Caki2 (cell line): ENCODE data around the gene DET1. TPM values are rescaled to one million over a fixed set of nuclear protein-coding genes. Genes with fewer than 3 reads are reported as not detected.
"Not testable (repeated sequence)": the region's sequence is repeated elsewhere in the genome, so short reads cannot be mapped to it uniquely, and the experiment has no call there.

Experiments
- DNase-seq: peaks from one replicate; pipeline ENCODE4 v3.0.0-alpha.2; 2015; ENCODE audit warnings: low read depth
- in situ Hi-C: cut with HindIII; loops from 2 replicates; pipeline ENCODE4 v1.10.0; 2016; ENCODE audit warnings: low sequenced_read_pairs, low pct_unique_long_range_greater_than_20kb, mixed read lengths
- total RNA-seq: library from RNA; depleted of rRNA; stranded (reverse); fragments of >200 nt; shearing (Covaris generic); gene quantifications from 2 replicates; pipeline ENCODE4 v1.2.3, GENCODE V29; 2014; ENCODE audit warnings: low replicate concordance; rRNA removed

DET1 gene
- total RNA-seq, result 3.0 and 3.8 TPM in 2 replicates

GRCh38 chr15:88546248-88547129 is at the start of gene DET1:
Gene DET1 (minus strand): TSS chr15:88546681. CDS start chr15:88531705, 14,976 bp downstream.
- in situ Hi-C loops, result no loop called here
- peak; percentile 93 for DNase-seq

GRCh38 chr15:88591384-88591783 is 44.9 kb upstream of the DET1 start:
- in situ Hi-C loops, result no loop called here
- no peak for DNase-seq

DNA sequence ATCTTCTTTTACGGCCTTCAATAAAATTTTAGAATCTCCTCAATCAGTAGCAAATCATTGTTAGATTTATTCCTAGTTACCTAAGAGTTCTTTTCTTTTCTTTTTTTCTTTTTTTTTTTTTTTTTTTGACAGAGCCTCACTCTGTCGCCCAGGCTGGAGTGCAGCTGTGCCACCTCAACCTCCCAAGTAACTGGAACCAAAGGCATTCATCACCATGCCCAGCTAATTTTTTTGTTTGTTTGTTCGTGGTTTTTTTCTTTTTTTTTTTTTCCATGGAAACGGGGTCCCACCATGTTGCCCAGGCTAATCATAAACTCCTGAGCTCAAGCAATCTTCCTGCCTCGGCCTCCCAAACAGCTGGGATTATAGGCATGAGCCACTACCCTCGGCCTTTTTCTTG is 44.3 kb upstream of the DET1 start:
- in situ Hi-C loops, result no loop called here
- DNase-seq, result no peak

DNA sequence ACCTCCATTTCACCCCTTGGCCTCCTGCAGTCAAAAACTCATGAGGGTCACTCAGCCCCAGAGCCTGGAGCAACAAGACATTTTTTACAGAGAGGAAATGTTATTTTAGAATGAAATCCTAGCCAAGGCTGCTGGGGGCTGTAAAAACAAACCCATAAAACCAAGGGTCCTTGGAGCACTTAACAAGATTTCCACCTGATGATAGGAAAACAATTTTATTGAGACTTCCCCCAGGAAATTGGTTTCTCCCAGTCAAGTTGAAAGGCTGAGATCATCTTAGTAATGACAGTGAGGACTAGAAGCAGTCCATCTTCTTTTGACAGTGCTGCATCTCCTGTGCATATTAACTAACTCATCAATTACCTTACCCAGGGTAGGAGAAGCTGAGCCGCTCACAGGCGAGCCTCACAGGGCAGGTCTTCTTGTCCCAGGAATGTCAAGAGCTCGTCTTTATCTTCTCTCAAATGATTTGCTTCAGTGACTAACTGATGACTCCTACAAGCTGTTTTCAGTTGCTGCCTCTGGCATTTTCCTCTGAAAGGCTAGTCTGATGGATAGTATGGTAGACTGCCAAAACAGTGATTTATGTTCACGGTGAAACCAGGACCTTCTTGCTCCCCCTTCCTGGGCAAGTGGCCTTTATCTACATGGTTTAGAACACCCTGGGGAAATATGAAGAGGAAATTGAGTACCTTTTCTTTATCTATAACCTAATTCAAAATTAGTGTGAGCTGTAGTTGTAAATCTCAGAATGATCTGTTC is 40.1 kb upstream of the DET1 start:
- in situ Hi-C loops, result no loop called here
- DNase-seq, result no peak

DNA sequence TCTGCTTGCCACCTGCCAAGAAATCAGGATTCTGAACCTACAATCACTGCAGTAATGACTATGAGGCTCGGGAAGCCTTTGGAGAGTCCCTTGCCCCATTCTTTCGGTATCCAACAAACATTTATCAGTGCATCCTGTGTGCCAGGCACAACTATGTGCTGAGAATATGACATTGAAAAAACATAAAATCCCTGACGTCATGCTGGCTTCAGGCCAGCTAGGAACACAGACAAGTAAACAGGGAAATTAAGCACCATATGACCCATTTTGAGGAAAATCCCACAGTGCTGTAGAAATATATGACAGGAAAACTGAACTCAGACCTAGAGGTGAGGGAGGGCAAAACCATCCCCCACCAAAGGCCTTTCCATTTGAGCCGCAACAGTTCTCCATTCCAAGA is 34.1 kb upstream of the DET1 start:
- no peak for DNase-seq
- in situ Hi-C loops, result no loop called here

DNA sequence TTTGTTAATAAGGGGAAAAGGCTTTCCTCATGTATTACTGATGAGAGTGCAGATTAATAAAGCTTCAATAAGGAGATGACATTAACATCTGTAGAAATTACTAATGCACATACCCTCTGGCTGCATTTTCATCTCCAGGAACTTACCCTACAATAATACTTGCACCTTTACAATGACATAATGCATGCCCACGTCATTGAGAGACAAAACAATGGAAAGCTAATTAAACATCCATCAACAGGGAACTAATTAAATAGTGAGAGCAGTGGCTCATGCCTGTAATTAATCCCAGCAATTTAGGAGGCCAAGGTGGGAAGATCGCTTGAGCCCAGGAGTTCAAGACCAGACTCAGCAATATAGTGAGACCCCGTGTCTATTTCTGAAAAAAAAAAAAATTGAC is 32.8 kb upstream of the DET1 start:
- in situ Hi-C loops, result no loop called here
- DNase-seq, result no peak

GRCh38 chr15:88574655-88575054 is 28.2 kb upstream of the DET1 start:
- no peak for DNase-seq
- in situ Hi-C loops, result no loop called here

GRCh38 chr15:88574077-88574476 is 27.6 kb upstream of the DET1 start:
- no peak for DNase-seq

DNA sequence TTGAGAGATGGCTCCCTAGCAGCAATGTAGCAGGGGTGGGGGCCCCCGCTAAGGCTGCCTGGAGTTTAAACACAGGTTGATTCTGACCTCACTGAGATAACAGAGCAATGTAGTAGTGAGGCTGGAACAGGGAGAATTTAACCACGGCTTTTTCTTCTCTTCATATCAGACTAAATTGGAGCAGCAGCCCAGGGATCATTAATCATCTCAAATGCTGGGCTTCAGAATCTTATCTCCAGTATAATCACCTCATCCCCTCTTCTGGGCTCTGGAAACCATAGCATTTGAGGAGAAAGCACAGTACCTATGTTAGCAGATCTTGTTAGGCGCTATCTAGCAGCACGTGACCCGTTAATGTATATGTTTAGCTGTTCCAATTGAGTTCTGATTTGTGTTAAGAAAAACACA is 25.4 kb upstream of the DET1 start:
- in situ Hi-C loops, result no loop called here
- DNase-seq, result no peak

More at GRCh38 chr15:88574077-88574476, 27.6 kb upstream of the DET1 start:
- in situ Hi-C loops, result no loop called here

- DNase-seq, result no peak
- in situ Hi-C loops, result no loop called here
Measured at GRCh38 chr15:88571153-88571851, 24.8 kb upstream of the DET1 start.

GRCh38 chr15:88568589-88568988 is 22.1 kb upstream of the DET1 start:
- DNase-seq, result no peak
- in situ Hi-C loops, result no loop called here

DNA sequence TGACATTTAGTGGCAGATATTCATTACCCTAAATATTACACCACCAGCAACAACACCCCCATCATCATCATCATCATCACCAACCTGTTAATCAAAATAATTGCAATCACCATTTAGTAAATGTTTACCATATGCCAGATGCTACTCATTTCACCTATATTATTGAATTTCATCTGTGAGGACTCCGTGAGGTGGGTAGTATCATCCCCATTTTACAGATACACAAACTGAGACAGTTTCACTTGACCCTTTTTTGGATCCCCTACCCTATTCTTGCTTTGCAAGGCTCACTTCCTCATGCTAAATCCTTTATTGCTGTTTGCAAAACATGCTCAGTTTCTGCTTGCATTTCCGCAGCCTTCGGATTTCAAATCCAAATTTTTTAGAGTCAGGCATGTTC is 18.3 kb upstream of the DET1 start:
- in situ Hi-C loops, result no loop called here
- no peak for DNase-seq

- in situ Hi-C loops, result no loop called here
- DNase-seq, result no peak
Measured at GRCh38 chr15:88563638-88564037, 17.2 kb upstream of the DET1 start.

DNA sequence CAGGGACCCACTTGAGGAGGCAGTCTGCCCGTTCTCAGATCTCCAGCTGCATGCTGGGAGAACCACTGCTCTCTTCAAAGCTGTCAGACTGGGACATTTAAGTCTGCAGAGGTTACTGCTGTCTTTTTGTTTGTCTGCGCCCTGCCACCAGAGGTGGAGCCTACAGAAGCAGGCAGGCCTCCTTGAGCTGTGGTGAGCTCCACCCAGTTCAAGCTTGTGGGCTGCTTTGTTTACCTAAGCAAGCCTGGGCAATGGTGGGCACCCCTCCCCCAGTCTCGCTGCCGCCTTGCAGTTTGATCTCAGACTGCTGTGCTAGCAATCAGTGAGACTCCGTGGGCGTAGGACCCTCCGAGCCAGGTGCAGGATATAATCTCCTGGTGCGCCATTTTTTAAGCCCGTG is 13.1 kb upstream of the DET1 start:
- in situ Hi-C loops, DNase-seq: not testable (repeated sequence)

- in situ Hi-C loops, DNase-seq: not testable (repeated sequence)
Measured at GRCh38 chr15:88558026-88558425, 11.5 kb upstream of the DET1 start.

GRCh38 chr15:88548009-88548408 is 1.5 kb upstream of the DET1 start:
- DNase-seq, in situ Hi-C loops: not testable (repeated sequence)

DNA sequence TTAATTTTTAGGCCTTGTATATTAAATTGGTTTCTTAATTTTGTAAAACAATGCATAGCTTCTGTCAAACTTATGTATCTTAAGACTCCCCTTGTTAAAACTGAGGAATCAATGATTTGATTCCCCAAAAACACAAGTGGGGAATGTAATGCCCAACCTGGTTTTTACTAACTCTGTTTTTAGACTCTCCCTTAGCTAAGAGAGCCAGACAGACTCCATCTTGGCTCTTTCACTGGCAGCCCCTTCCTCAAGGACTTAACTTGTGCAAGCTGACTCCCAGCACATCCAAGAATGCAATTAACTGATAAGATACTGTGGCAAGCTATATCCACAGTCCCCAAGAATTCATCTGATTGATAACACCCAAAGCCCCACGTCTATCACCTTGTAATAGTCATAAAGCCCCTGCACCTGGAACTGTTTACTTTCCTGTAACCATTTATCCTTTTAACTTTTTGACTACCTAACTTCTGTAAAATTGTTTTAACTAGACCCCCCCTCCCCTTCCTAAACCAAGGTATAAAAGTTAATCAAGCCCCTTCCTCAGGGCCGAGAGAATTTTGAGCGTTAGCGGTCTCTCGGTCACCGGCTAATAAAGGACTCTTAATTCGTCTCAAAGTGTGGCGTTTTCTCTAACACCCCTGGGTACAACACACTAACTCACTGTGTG is 768 bp downstream of the DET1 start:
- in situ Hi-C loops, result not testable (repeated sequence)

DNA sequence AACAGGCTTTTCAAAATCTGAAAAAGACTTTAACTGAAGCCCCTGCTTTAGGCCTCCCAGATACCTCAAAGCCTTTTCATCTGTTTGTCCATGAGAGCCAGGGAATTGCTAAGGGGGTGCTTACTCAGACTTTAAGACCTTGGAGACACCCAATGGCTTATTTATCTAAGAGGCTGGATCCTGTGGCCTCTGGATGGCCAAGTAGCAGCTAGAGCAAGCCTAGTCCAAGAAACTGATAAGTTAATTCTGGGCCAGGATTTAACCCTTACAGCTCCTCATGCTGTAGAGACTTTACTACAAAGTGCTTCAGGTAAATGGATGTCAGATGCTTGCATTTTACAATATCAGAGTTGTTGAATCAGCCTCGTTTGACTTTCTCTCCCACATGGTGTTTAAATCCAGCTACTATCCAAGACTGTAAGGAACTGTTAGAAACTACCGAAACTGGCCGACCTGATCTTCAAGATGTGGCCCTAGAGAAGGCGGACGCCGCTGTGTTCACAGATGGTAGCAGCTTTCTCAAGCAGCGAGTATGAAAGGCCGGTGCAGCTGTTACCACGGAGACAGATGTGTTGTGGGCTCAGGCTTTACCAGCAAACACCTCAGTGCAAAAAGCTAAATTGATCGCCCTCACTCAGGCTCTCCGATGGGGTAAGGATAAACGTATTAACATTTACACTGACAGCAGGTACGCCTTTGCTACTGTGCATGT is 3.3 kb downstream of the DET1 start:
- in situ Hi-C loops, result no loop called here
- DNase-seq, result no peak

More for the DNA sequence above, 768 bp downstream of the DET1 start:
- DNase-seq, result not testable (repeated sequence)
